GM23338 (cell line): ENCODE results near the gene STAT6. TPM values are rescaled to one million over a fixed set of nuclear protein-coding genes. Genes with fewer than 3 reads are reported as not detected.

Source experiments
- ATAC-seq: fragments of 200-7000 bp; cut with Tn5 transposase; 3 replicates; pipeline ENCODE4 v1.9.1; 2020
- DNase-seq: peaks from one replicate; pipeline ENCODE4 v3.0.0-alpha.2; 2015; ENCODE audit warnings: low spot score
- H2AFZ ChIP-seq: fragments of 200-600 bp; sonication (generic); 2 replicates; pipeline ENCODE4 v1.8.0; 2016; ENCODE audit warnings: antibody characterized with exemption, mild to moderate bottlenecking, moderate library complexity
- H3F3A ChIP-seq: fragments of 200-600 bp; sonication (generic); replicated peaks from 2 replicates; pipeline ENCODE4 v1.8.0; 2017; ENCODE audit warnings: antibody characterized with exemption, mixed run types, low read depth
- H3K27ac ChIP-seq: fragments of 200-600 bp; sonication (generic); 2 replicates; pipeline ENCODE4 v1.6.1; 2016; ENCODE audit warnings: low read depth
- H3K27me3 ChIP-seq: fragments of 200-600 bp; sonication (generic); 2 replicates; pipeline ENCODE4 v1.8.0; 2016; ENCODE audit warnings: mild to moderate bottlenecking, mixed run types, moderate library complexity; ENCODE audit not compliant: insufficient read depth
- H3K36me3 ChIP-seq: fragments of 200-600 bp; sonication (generic); 2 replicates; pipeline ENCODE4 v1.8.0; 2016; ENCODE audit warnings: mild to moderate bottlenecking; ENCODE audit not compliant: insufficient read depth
- H3K4me1 ChIP-seq: fragments of 200-600 bp; sonication (generic); 2 replicates; pipeline ENCODE4 v1.8.0; 2016; ENCODE audit warnings: mild to moderate bottlenecking, moderate library complexity; ENCODE audit not compliant: insufficient read depth
- H3K4me2 ChIP-seq: fragments of 200-600 bp; sonication (generic); 2 replicates; pipeline ENCODE4 v1.7.1; 2017; ENCODE audit warnings: mixed run types
- H3K4me3 ChIP-seq: fragments of 200-600 bp; sonication (generic); 2 replicates; pipeline ENCODE4 v1.6.1; 2016; ENCODE audit warnings: mixed run types
- H3K79me2 ChIP-seq: fragments of 200-600 bp; sonication (generic); replicated peaks from 2 replicates; pipeline ENCODE4 v1.8.0; 2017; ENCODE audit warnings: mild to moderate bottlenecking; ENCODE audit not compliant: insufficient read depth
- H3K9me2 ChIP-seq: fragments of 200-600 bp; sonication (generic); 2 replicates; pipeline ENCODE4 v1.8.0; 2017; ENCODE audit not compliant: insufficient read depth
- H4K20me1 ChIP-seq: fragments of 200-600 bp; sonication (generic); replicated peaks from 2 replicates; pipeline ENCODE4 v1.8.0; 2017; ENCODE audit warnings: mild to moderate bottlenecking; ENCODE audit not compliant: insufficient read depth
- H3K27ac Mint-ChIP-seq: 2 replicates; pipeline ENCODE4 v1.8.0; 2020; ENCODE audit warnings: inconsistent platforms, mild to moderate bottlenecking, moderate library complexity, mixed read lengths
- H3K27me3 Mint-ChIP-seq: 3 replicates; pipeline ENCODE4 v1.8.0; 2022; ENCODE audit warnings: low read depth, mild to moderate bottlenecking, moderate library complexity, mixed read lengths, inconsistent platforms; ENCODE audit not compliant: insufficient read depth, poor library complexity
- H3K36me3 Mint-ChIP-seq: 3 replicates; pipeline ENCODE4 v1.8.0; 2021; ENCODE audit warnings: low read depth, mild to moderate bottlenecking, inconsistent platforms, moderate library complexity, mixed read lengths
- H3K4me1 Mint-ChIP-seq: 3 replicates; pipeline ENCODE4 v1.8.0; 2020; ENCODE audit warnings: mild to moderate bottlenecking, inconsistent platforms, mixed read lengths
- H3K4me3 Mint-ChIP-seq: 3 replicates; pipeline ENCODE4 v1.8.0; 2021; ENCODE audit warnings: moderate library complexity, mild to moderate bottlenecking, inconsistent platforms, mixed read lengths
- H3K9me3 Mint-ChIP-seq: 3 replicates; pipeline ENCODE4 v1.8.0; 2020; ENCODE audit warnings: moderate library complexity, mild to moderate bottlenecking, inconsistent platforms, mixed read lengths
- EZH2phosphoT487 ChIP-seq: fragments of 200-600 bp; sonication (generic); IDR thresholded peaks from one replicate; pipeline ENCODE4 v1.8.1; 2018; ENCODE audit warnings: antibody characterized with exemption; ENCODE audit not compliant: unreplicated experiment
- NANOG ChIP-seq: IDR thresholded peaks from 2 replicates; pipeline ENCODE4 v1.6.1; 2016; ENCODE audit warnings: antibody characterized with exemption, borderline replicate concordance
- POLR2AphosphoS5 ChIP-seq: IDR thresholded peaks from 2 replicates; pipeline ENCODE4 v1.6.1; 2016; ENCODE audit warnings: antibody characterized with exemption, low read depth
- STAT1 ChIP-seq: IDR thresholded peaks from one replicate; pipeline ENCODE4 v1.6.1; 2016; ENCODE audit warnings: antibody characterized with exemption; ENCODE audit not compliant: unreplicated experiment
- ZNF462 ChIP-seq: fragments of 250-450 bp; sonication (Bioruptor Pico); IDR thresholded peaks from 2 replicates; pipeline ENCODE4 v1.5.0; 2020; ENCODE audit warnings: mild to moderate bottlenecking, moderate library complexity
- polyA plus RNA-seq: library from polyadenylated mRNA; unstranded; fragments of >200 nt; fragmentation: Nextera tagmentation; extraction: Ambion mirVana; gene quantifications from 2 replicates; pipeline ENCODE4 v1.2.1, GENCODE V29; 2016
- total RNA-seq: library from RNA; depleted of rRNA; stranded (reverse); fragments of >200 nt; shearing (Covaris generic); gene quantifications from 2 replicates; pipeline ENCODE4 v1.2.3, GENCODE V29; 2014
- TF ChIP-seq, protein P1 (sequence below), 2 experiments: fragments of 200-600 bp in 1 of 2; sonication (generic) in 1 of 2; conservative IDR thresholded peaks; 2 replicates each; pipeline versions ENCODE4 v1.5.1 to v1.6.1; 2016 to 2017; ENCODE audit warnings: antibody characterized with exemption in 2 of 2, low read depth in 2 of 2, mild to moderate bottlenecking in 2 of 2, moderate library complexity in 1 of 2

STAT6 gene
- total and polyA plus RNA-seq, 2 experiments from 2014 or later = 14.3 to 28.1 TPM

DNA sequence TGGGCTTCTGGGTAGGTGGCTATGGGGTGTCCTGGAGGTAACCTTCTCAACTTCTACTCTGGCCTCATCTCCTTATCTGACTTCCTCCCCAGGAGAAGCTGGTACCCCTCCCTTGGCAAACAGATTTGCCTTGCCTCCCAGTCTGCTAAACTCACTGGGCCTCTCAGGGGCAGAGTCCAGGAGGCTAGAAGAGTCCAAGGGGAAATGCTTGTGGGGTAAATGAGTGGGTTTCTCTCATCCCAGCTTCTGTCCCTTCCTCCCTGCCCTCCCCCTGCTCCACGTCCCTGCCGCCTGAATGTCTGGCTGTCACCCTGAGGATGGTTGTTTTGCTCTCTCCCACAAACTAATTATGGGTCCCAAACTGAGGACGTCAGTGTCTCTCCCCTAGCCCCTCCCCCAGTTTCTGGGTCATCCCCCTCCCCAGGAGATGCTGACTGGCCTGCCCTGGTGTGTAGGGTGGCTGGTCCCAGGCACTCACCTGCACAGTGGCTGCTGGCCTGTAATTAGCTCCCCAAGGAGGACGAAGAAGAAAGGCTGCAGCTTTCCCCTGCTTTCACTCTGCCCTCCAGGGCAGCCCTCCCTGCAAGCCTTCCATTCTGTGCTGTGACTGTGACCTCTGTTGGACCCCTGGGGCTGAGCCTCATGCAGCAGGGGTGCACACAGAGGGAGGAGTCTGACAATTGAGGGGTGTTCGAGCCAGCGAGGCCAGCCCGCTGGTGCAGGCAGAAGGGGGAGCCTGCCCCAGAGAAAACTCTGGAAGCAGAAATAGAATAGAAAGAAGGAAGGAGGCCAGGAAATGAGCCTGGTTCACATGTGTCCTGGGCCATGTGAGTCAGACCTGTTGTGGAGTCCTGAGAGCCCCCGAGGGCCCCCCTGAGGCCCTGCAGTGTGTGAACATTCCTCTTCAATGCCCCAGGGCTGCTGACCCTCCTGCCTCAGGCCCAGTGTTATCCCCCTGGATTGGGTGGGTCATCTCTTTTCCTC lies 36.1 kb upstream of the STAT6 start, which contains the start of gene LRP1-AS (continued):
- TF ChIP-seq ZNF462 (CRISPR knock-in tag) = no peak
- TF ChIP-seq, protein P1, sequence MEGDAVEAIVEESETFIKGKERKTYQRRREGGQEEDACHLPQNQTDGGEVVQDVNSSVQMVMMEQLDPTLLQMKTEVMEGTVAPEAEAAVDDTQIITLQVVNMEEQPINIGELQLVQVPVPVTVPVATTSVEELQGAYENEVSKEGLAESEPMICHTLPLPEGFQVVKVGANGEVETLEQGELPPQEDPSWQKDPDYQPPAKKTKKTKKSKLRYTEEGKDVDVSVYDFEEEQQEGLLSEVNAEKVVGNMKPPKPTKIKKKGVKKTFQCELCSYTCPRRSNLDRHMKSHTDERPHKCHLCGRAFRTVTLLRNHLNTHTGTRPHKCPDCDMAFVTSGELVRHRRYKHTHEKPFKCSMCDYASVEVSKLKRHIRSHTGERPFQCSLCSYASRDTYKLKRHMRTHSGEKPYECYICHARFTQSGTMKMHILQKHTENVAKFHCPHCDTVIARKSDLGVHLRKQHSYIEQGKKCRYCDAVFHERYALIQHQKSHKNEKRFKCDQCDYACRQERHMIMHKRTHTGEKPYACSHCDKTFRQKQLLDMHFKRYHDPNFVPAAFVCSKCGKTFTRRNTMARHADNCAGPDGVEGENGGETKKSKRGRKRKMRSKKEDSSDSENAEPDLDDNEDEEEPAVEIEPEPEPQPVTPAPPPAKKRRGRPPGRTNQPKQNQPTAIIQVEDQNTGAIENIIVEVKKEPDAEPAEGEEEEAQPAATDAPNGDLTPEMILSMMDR (conservative IDR thresholded peaks at IDR 0.05; ENCODE audit: low read depth in 2 of 2) = no peak

DNA sequence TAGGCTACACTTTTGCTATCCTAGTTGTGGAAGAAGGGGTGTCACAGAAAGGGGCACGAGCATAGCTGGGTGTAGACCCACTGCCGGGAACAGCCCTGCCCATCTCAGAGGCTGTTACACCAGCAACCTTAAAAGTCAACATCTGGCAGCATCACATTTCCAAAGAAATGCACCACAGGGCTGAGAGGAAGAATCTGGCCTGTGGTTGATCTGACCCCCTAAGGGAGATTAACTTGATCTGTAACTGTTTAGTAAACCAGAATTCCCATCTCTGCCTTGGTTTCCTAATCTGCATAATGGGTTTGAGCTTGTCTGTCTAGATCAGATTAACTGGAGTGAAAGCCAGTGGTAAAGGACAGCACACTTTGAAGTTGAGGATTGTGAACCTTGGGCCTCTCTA lies 34.9 kb upstream of the STAT6 start:
- H4K20me1 ChIP-seq = peaks cover 11% of the 10 kb centered on the region
- no peak for ATAC-seq
- H3K4me1 Mint-ChIP-seq = peaks cover 32% of the 10 kb centered on the region
- no peak for TF ChIP-seq NANOG
- TF ChIP-seq POLR2AphosphoS5 = no peak
- TF ChIP-seq EZH2phosphoT487 = no peak
- TF ChIP-seq ZNF462 (CRISPR knock-in tag) = no peak
- no peak for TF ChIP-seq STAT1

More for the DNA sequence above, 34.9 kb upstream of the STAT6 start:
- no peak overlapping the region for H3K27ac Mint-ChIP-seq
- H3K9me2 ChIP-seq = no peaks in the 10 kb centered on the region
- H3K4me3 Mint-ChIP-seq = no peak overlapping the region
- H3K36me3 Mint-ChIP-seq = peaks cover 94% of the 10 kb centered on the region
- peaks cover 8% of the 10 kb centered on the region for H3K27me3 Mint-ChIP-seq
- no peaks in the 10 kb centered on the region for H3K9me3 Mint-ChIP-seq
- H3F3A ChIP-seq = 0 out of 2 replicates have a peak, but pooled peaks cover 3% of the 10 kb centered on the region
- H3K4me1 ChIP-seq = no peaks in the 10 kb centered on the region
- no peak overlapping the region for H3K4me2 ChIP-seq
- peaks cover 14% of the 10 kb centered on the region; the same call in 1 of the 2 replicates for H3K36me3 ChIP-seq
- no peak overlapping the region for H2AFZ ChIP-seq
- no peak for DNase-seq
- no peaks in the 10 kb centered on the region for H3K27me3 ChIP-seq
- peaks cover 5% of the 10 kb centered on the region for H3K79me2 ChIP-seq
- no peak overlapping the region for H3K27ac ChIP-seq
- H3K4me3 ChIP-seq = no peak overlapping the region
